Glutamatergic neuron (in vitro differentiated cells): ENCODE data around the gene PPT1. TPM values are rescaled to one million over a fixed set of nuclear protein-coding genes. Genes with fewer than 3 reads are reported as not detected.
A peak's percentile ranks its signal among the peaks of the same experiment; 100 is the strongest.

Experiments
- DNase-seq: peaks from one replicate; pipeline ENCODE4 v3.0.0; 2022
- H3K27ac Mint-ChIP-seq: one replicate; pipeline ENCODE4 v1.8.0; 2020; ENCODE audit warnings: mild to moderate bottlenecking, mixed read lengths, inconsistent platforms; ENCODE audit not compliant: unreplicated experiment
- H3K27me3 Mint-ChIP-seq: one replicate; pipeline ENCODE4 v1.8.0; 2020; ENCODE audit warnings: mild to moderate bottlenecking, moderate library complexity, mixed read lengths, inconsistent platforms; ENCODE audit not compliant: unreplicated experiment
- H3K36me3 Mint-ChIP-seq: one replicate; pipeline ENCODE4 v1.8.0; 2020; ENCODE audit warnings: mild to moderate bottlenecking, mixed read lengths, inconsistent platforms; ENCODE audit not compliant: unreplicated experiment
- H3K4me1 Mint-ChIP-seq: one replicate; pipeline ENCODE4 v1.8.0; 2020; ENCODE audit warnings: mild to moderate bottlenecking, low read depth, mixed read lengths, inconsistent platforms; ENCODE audit not compliant: unreplicated experiment
- H3K4me3 Mint-ChIP-seq: one replicate; pipeline ENCODE4 v1.8.0; 2020; ENCODE audit warnings: mild to moderate bottlenecking, mixed read lengths, inconsistent platforms; ENCODE audit not compliant: unreplicated experiment
- H3K9me3 Mint-ChIP-seq: one replicate; pipeline ENCODE4 v1.8.0; 2020; ENCODE audit warnings: mild to moderate bottlenecking, moderate library complexity, mixed read lengths, inconsistent platforms; ENCODE audit not compliant: unreplicated experiment
- total RNA-seq: library from RNA; stranded (reverse); fragmentation: NEBNext Ultra II Directional; extraction: Animal tissue kit (Norgen Biotek cat#: 25700); gene quantifications from one replicate; pipeline ENCODE4 v1.2.1, GENCODE V29; 2021; ENCODE audit not compliant: unreplicated experiment
- TF ChIP-seq, protein P1 (sequence below): fragments of 200-600 bp; sonication (generic); IDR thresholded peaks from one replicate; pipeline ENCODE4 v1.5.0; 2021; ENCODE audit not compliant: partially characterized antibody, unreplicated experiment

Gene PPT1
- total RNA-seq, 1 donor from 2014 or later: 32.5 TPM

DNA sequence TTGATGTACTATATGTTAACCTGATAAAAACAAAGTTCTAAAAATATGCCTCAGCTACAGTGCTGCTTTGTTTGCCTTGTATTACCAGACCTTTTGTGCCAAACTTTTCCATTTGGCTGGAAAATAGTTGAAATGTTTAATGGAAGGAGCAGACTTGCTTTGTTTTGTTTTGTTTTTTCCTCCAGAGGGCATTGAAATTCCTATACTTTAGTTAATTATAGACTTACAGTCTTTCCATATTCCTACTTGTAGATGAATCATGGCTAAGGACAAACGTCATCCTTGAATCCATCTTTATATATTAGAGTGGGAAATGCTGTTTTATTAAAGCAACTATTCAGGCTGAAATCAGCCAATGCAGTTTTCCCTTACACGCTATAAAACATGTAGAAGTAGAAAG lies 49.8 kb downstream of the PPT1 start:
- H3K9me3 Mint-ChIP-seq: no peaks in the 10 kb centered on the region
- no peaks in the 10 kb centered on the region for H3K36me3 Mint-ChIP-seq
- H3K27ac Mint-ChIP-seq: no peak overlapping the region
- TF ChIP-seq, protein P1, sequence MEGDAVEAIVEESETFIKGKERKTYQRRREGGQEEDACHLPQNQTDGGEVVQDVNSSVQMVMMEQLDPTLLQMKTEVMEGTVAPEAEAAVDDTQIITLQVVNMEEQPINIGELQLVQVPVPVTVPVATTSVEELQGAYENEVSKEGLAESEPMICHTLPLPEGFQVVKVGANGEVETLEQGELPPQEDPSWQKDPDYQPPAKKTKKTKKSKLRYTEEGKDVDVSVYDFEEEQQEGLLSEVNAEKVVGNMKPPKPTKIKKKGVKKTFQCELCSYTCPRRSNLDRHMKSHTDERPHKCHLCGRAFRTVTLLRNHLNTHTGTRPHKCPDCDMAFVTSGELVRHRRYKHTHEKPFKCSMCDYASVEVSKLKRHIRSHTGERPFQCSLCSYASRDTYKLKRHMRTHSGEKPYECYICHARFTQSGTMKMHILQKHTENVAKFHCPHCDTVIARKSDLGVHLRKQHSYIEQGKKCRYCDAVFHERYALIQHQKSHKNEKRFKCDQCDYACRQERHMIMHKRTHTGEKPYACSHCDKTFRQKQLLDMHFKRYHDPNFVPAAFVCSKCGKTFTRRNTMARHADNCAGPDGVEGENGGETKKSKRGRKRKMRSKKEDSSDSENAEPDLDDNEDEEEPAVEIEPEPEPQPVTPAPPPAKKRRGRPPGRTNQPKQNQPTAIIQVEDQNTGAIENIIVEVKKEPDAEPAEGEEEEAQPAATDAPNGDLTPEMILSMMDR: no peak
- no peak for DNase-seq
- no peaks in the 10 kb centered on the region for H3K27me3 Mint-ChIP-seq
- no peak overlapping the region for H3K4me3 Mint-ChIP-seq
- H3K4me1 Mint-ChIP-seq: peaks cover 7% of the 10 kb centered on the region

GRCh38 chr1:40045766-40046165 lies 51.3 kb downstream of the PPT1 start:
- Mint-ChIP-seq H3K4me3 (no peak overlapping the region), H3K27ac (no peak overlapping the region), H3K27me3 (no peaks in the 10 kb centered on the region), H3K36me3 (no peaks in the 10 kb centered on the region), H3K9me3 (no peaks in the 10 kb centered on the region), H3K4me1 (peaks cover 14% of the 10 kb centered on the region)
- DNase-seq: no peak
- TF ChIP-seq, protein P1: no peak

GRCh38 chr1:40045182-40045581 lies 51.9 kb downstream of the PPT1 start:
- no peak for DNase-seq
- Mint-ChIP-seq H3K27ac (no peak overlapping the region), H3K36me3 (no peaks in the 10 kb centered on the region), H3K4me3 (no peak overlapping the region), H3K4me1 (peaks cover 14% of the 10 kb centered on the region), H3K9me3 (no peaks in the 10 kb centered on the region), H3K27me3 (no peaks in the 10 kb centered on the region)
- TF ChIP-seq, protein P1: no peak

- peaks cover 7% of the 10 kb centered on the region for H3K9me3 Mint-ChIP-seq
- H3K27ac Mint-ChIP-seq: no peak overlapping the region
- DNase-seq: no peak
- H3K4me3 Mint-ChIP-seq: no peak overlapping the region
- H3K27me3 Mint-ChIP-seq: peaks cover 2% of the 10 kb centered on the region
- no peaks in the 10 kb centered on the region for H3K36me3 Mint-ChIP-seq
- H3K4me1 Mint-ChIP-seq: peaks cover 14% of the 10 kb centered on the region
- TF ChIP-seq, protein P1: no peak
Observed at GRCh38 chr1:40044110-40044509, 52.9 kb downstream of the PPT1 start.

DNA sequence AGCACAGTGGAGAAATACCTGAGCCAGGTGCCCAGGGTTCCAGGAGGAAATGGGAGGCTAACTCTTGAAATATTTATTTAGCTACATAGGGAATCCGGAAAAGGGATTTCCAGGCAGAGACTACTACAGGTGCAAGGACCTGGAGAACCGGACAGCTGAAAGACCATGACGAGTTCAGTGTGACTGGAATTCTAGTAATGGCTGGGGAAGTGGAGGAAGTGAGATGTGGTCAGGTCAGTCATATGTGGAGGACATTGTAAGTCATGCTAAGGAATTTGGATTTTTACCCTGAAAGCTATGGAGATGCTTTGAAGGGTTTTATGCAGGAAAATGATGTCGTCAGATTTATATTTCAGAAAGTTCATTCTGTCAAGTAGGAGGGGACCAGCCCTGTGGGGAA lies 54.7 kb downstream of the PPT1 start:
- H3K27me3 Mint-ChIP-seq: peaks cover 2% of the 10 kb centered on the region
- H3K9me3 Mint-ChIP-seq: peaks cover 7% of the 10 kb centered on the region
- H3K27ac Mint-ChIP-seq: no peak overlapping the region
- no peaks in the 10 kb centered on the region for H3K36me3 Mint-ChIP-seq
- DNase-seq: no peak
- peaks cover 17% of the 10 kb centered on the region for H3K4me1 Mint-ChIP-seq
- peak overlapping the region; percentile 95 for H3K4me3 Mint-ChIP-seq
- TF ChIP-seq, protein P1: no peak
